Measurements from ENCODE around the gene ATP8A1.

DNA sequence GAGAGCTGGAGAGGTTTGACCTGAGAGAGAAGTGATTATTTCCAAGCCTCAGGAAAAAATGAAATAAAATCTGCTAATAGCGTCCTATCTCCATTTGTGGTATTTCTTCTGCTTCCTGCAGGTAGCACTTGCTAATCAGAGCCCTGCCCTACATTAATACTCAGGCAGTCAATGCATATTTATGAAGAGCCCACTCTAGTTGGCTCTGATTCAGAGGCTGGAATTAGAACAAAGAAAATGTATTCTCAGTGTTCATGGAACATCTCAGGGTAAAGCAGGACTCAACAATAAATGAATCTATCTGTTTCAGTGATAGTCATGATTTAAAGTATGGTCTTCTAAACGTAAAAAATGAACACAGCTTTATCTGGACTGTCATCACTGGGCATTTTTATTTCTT, 1.4 kb upstream of the ATP8A1 start:
- TF ChIP-seq POLR2AphosphoS5 (IDR thresholded peaks at IDR 0.05; ENCODE audit: borderline replicate concordance, low read depth, low read length) = no peak; the same call in 1 of the 2 replicates
- no peak for TF ChIP-seq EZH2 (IDR thresholded peaks at IDR 0.05)
- no peak for TF ChIP-seq FOXP2 (optimal IDR thresholded peaks at IDR 0.05; ENCODE audit: control extremely low read depth, extremely low read length, insufficient read depth)
